ENCODE data around the gene SLC30A3. TPM values are rescaled to one million over a fixed set of nuclear protein-coding genes. Genes with fewer than 3 reads are reported as not detected.
A peak's percentile ranks its signal among the peaks of the same experiment; 100 is the strongest.

The SLC30A3 gene
- total RNA-seq, 4 donors from 2014 or later, result 0.20 TPM; not detected in 3

DNA sequence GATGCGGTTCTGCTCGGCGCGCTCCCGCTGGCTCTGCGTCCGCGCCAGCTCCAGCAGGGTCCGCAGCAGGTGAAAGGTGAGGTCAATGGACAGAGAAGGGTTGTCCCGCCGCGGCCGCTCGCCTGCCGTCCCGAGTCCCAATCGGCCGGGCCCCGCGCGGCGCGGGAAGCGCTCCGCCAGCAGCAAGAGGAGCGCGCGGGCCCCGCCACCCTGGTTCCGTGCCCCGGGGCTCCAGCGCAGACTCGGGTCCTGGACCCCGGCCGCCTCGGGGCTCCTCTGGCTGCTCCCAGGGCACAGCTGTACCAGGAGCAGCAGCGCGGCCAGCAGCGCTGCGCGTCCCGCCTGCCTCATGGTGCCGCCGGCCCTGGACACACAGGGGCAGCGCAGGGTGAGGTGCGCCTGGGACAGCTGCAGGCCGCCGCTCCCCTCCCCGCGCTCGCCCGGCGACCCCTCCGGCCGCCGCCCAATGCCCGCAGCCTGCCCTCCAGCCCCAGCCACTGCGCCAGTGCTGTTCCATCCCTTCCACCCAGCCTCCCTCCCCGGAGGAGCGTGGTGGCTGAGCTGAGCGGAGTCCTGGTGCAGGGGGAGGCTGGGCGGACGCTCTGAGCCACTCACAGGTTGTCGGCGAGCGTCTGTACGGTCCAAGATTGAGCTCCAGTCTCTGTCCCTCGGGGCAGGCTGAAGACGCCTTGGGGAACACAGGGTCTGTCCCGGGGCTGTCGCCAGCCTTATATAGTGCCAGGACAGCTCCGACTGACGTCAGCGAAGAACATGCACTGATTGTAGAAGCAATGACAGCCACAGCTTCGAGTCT lies 44.9 kb upstream of the SLC30A3 start:
- Histone ChIP-seq H3K27me3 (peaks cover 0 to 4% (median 2%) of the 10 kb centered on the region in 3 donors), H3K9me3 (no peaks in the 10 kb centered on the region), H3K36me3 (peaks cover 0 to 33% of the 10 kb centered on the region in 2 donors), H3K27ac (peak overlapping the region; percentile 58 to 97 (median 74)), H3K4me1 (peaks cover 10 to 14% of the 10 kb centered on the region in 2 donors), H3K4me3 (no peak overlapping the region)
- TF ChIP-seq POLR2A (IDR thresholded peaks at IDR 0.05), result no peak
- TF ChIP-seq, protein P1, sequence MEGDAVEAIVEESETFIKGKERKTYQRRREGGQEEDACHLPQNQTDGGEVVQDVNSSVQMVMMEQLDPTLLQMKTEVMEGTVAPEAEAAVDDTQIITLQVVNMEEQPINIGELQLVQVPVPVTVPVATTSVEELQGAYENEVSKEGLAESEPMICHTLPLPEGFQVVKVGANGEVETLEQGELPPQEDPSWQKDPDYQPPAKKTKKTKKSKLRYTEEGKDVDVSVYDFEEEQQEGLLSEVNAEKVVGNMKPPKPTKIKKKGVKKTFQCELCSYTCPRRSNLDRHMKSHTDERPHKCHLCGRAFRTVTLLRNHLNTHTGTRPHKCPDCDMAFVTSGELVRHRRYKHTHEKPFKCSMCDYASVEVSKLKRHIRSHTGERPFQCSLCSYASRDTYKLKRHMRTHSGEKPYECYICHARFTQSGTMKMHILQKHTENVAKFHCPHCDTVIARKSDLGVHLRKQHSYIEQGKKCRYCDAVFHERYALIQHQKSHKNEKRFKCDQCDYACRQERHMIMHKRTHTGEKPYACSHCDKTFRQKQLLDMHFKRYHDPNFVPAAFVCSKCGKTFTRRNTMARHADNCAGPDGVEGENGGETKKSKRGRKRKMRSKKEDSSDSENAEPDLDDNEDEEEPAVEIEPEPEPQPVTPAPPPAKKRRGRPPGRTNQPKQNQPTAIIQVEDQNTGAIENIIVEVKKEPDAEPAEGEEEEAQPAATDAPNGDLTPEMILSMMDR (IDR thresholded peaks at IDR 0.05 in 4 of 5, conservative IDR thresholded peaks at IDR 0.05 in 1 of 5), result no peak
- ATAC-seq (no peak), DNase-seq (no peak)
- in situ Hi-C loops (cut with MboI; ENCODE audit: low sequenced_read_pairs in 4 of 4) (no loop called here), intact Hi-C loops (cut with DNase I; ENCODE audit: low total_unique reads) (no loop called here)

DNA sequence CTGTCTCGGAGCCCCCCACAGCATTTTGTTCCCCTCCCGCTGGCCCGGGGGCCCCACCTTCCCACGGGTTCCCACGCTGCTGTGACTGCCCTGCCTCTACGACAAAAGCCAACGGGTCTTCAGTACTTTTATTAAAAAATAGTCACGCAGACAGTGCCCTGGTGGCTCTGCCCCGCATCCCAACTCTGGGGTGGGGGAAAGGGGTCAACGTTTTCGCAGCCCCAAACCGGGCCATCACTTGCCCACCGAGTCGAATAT lies 44.4 kb upstream of the SLC30A3 start:
- in situ Hi-C loops (cut with MboI; ENCODE audit: low sequenced_read_pairs in 4 of 4) (no loop called here), intact Hi-C loops (cut with DNase I; ENCODE audit: low total_unique reads) (no loop called here)
- DNase-seq, result no peak
- TF ChIP-seq, protein P1 (IDR thresholded peaks at IDR 0.05 in 4 of 5, conservative IDR thresholded peaks at IDR 0.05 in 1 of 5), result no peak
- TF ChIP-seq POLR2A (IDR thresholded peaks at IDR 0.05), result no peak
- no peak for ATAC-seq
- Histone ChIP-seq H3K36me3 (peaks cover 0 to 33% of the 10 kb centered on the region in 2 donors), H3K4me1 (peaks cover 14 to 18% of the 10 kb centered on the region in 2 donors), H3K27me3 (peaks cover 0 to 4% (median 2%) of the 10 kb centered on the region in 3 donors), H3K27ac (peak overlapping the region; percentile 58 to 97 (median 74)), H3K9me3 (no peaks in the 10 kb centered on the region), H3K4me3 (no peak overlapping the region)

DNA sequence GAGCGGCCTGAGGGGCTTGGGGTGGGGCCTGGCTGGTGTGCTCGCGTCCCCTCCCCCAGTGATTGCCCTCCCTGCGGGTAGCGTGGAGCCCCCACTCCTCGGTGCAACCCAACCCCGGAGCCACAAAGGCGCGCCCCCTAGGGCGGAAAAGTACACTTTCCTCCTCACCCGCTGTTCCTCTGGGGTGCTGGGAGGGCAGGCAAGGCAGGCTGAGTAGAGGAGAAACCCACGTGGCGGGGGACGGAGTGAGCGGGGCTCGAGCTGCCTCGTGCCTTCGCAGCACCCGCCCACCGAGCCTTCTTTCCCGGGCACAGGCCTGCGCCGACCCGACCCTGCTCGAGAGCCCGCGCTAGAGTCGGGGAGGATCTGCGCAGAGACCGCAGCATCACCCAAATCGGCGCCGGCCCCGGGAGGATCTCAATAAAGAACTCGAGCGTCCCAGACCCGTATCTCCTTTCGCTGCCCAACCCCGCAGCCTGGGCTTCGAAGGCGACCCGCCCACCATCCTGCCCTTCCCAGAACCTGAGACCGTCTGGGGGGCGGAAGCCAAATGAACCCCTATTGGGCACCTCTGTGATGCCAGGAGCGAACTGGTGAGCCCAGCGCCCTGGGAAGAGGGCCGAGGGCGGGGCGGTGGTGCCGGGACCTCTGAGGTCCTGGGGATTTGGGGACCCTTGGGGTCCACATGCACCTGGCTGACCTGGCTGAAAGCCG lies 43.9 kb upstream of the SLC30A3 start:
- TF ChIP-seq POLR2A (IDR thresholded peaks at IDR 0.05), result no peak
- TF ChIP-seq, protein P1 (IDR thresholded peaks at IDR 0.05 in 4 of 5, conservative IDR thresholded peaks at IDR 0.05 in 1 of 5), result no peak
- intact Hi-C loops (cut with DNase I; ENCODE audit: low total_unique reads), result no loop called here
- H3K36me3 ChIP-seq, result peaks cover 0 to 37% of the 10 kb centered on the region in 2 donors
- peaks cover 17 to 18% of the 10 kb centered on the region in 2 donors for H3K4me1 ChIP-seq
- peak overlapping the region; percentile 58 to 97 (median 74) for H3K27ac ChIP-seq
- H3K9me3 ChIP-seq, result no peaks in the 10 kb centered on the region
- no peak for DNase-seq
- no peak overlapping the region for H3K4me3 ChIP-seq
- H3K27me3 ChIP-seq, result peaks cover 0 to 4% (median 2%) of the 10 kb centered on the region in 3 donors
- in situ Hi-C loops (cut with MboI; ENCODE audit: low sequenced_read_pairs in 4 of 4), result no loop called here
- no peak for ATAC-seq

DNA sequence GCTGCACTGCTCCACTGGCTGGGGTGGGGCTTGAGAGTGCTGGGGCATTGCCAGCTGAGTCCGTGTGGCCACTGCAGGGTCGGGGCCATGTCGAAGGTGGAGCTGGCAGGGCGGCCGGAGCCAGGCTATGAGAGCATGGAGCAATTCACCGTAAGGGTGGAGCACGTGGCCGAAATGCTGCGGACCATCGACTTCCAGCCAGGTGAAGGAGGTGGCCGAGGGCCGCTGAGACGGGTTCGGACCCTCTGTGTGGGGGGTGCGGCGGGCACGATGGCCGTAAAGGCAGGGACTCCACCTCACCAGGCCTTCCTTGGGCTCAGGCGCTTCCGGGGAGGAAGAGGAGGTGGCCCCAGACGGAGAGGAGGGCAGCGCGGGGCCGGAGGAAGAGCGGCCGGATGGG lies 43.3 kb upstream of the SLC30A3 start:
- H3K36me3 ChIP-seq, result peaks cover 0 to 43% of the 10 kb centered on the region in 2 donors
- H3K4me1 ChIP-seq, result peaks cover 18 to 23% of the 10 kb centered on the region in 2 donors
- no peak for TF ChIP-seq POLR2A (IDR thresholded peaks at IDR 0.05)
- TF ChIP-seq, protein P1 (IDR thresholded peaks at IDR 0.05 in 4 of 5, conservative IDR thresholded peaks at IDR 0.05 in 1 of 5), result no peak
- ATAC-seq (no peak), DNase-seq (no peak)
- intact Hi-C loops (cut with DNase I; ENCODE audit: low total_unique reads) (no loop called here), in situ Hi-C loops (cut with MboI; ENCODE audit: low sequenced_read_pairs in 4 of 4) (no loop called here)
- H3K27ac ChIP-seq, result peak overlapping the region; percentile 58 to 97 (median 74)
- no peak overlapping the region for H3K4me3 ChIP-seq
- H3K27me3 ChIP-seq, result peaks cover 0 to 4% (median 2%) of the 10 kb centered on the region in 3 donors
- no peaks in the 10 kb centered on the region for H3K9me3 ChIP-seq

Data from gastrocnemius medialis (tissue), 4 donors.